Non-pigmented ciliary epithelial cell (primary cell): ENCODE data around the gene ACTL9.

Source experiments
- DNase-seq: peaks from one replicate; pipeline ENCODE4 v3.0.0-alpha.2; 2010; ENCODE audit warnings: low read depth

The ACTL9 gene

GRCh38 chr19:8684001-8684902 is 14.3 kb downstream of the ACTL9 start:
- DNase-seq = no peak

DNA sequence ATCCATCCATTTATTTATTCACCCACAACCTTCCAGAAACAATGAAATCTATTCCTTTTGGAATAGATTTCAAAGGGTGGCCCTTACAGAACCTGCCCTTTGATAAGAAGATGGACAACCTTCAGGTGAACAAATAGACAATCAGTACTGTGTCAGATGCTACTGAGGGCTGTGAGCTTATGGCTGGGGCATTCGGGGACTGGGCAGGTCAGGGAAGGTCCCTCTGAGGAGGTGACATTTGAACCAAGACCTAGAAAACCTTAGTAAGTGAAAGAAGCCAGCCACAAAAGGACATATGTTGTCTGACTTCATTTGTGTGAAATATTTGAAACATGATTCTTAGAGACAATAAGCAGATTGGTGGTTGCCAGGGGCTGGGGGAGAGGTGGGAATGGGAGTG is 15.7 kb downstream of the ACTL9 start:
- DNase-seq = no peak

- DNase-seq = no peak
These were observed 16.1 kb downstream of the ACTL9 start for GRCh38 chr19:8682472-8682871.

DNA sequence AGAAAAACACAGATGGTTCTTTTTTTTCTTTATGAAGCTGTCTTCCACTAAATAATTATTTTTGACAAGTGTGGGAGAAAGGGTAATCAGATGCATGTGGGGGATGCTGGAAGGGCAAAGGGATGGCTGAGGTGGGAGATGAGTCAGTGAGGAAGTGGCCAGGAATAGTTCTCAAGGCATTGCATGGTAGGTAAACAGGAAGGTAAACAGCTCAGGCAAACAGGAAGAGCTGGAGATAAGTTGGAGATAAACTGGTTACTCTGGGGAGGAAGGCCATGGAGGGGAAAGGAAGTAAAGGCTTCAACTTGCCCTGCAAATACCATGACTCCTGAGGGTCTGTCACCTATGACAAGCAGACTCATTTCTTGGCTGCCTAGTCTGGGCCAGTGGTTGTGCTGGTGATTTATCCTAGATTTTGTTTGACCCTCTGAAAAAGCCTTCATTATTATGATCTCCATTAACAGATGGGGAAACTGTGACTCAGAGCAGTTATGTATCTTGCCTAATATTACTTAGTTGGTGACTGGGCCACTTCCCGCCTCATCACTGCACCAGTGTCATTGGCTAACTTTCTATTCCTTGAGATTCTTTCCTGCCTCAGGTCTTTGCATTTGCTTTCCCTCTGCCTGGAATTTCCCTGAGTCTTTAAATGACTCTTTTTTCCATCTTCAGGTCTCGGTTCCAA is 17.1 kb downstream of the ACTL9 start:
- DNase-seq = no peak

DNA sequence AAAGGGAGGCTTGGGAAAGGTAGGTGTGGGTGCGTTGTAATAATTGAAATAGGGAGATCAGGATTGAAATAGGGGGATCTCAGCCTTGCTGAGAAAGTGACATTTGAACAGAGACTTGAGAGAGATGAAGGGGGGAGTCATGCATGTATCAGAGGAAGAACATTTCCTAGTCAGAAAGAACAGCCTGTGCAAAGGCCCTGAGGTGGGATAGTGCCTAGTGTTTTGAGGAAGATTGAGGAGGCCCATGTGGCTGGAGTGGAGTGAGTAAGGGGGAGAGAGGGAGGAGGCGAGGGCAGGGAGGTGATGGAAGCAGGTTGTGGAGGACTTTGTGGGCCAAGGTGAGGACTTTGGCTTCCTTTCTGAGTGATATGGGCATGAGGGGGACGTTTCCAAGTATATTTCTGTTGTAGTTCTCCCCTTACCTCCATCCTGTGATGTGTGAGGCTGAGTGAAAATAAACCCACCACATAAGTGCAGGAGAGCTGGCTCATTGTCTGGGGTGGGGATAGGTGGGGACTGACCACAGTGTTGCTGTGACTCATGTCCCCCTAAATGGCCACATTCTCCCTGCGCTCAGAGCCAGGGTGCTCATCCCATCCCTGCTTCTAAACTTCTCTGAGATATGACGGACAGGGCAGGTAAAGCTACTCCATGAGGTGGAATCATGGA is 17.8 kb downstream of the ACTL9 start:
- DNase-seq = no peak

DNA sequence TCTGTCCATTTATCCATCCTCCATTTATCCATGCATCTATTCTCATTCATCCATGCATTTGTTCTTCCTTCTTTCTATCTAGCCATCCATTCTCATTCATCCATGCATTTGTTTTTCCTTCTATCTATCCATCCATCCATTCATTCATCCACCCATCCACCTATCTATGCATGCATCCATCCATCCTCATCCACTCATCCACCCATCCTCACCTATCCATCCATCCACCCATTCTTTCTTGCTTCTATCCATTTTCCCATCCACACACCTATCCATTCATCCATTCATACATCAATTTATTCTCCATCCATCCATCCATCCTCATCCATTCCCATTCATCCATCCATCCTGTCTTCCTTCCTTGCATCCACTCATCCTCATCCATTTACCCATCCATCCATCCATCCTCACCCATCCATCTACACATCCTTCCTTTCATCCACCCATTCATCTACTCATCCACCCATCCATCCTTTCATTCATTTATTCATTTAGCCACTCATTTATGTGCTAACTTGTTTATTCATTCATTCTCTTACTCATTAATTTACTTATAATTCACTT is 20.3 kb downstream of the ACTL9 start:
- no peak for DNase-seq

DNA sequence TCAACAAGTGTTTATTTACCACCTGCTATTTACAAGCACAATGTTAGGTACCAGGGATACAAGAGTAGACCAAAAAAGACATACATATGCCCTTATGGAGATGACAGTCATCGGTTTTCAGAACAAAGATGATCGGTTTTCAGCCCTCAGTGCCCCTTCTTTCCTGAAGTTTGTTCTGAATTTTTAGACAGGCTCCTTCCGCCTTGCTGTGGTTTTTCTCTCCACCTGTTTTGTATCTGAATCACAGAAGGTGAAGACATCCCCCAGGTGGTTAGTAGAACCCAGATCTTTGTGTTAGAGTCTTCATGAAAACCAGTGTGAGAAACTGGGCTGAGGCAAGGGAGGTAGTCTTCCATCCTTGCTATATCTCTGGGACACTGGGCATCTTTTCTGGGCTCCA is 23.5 kb downstream of the ACTL9 start:
- DNase-seq = no peak

- DNase-seq = no peak
These were observed 25.2 kb downstream of the ACTL9 start for GRCh38 chr19:8673276-8673891.

DNA sequence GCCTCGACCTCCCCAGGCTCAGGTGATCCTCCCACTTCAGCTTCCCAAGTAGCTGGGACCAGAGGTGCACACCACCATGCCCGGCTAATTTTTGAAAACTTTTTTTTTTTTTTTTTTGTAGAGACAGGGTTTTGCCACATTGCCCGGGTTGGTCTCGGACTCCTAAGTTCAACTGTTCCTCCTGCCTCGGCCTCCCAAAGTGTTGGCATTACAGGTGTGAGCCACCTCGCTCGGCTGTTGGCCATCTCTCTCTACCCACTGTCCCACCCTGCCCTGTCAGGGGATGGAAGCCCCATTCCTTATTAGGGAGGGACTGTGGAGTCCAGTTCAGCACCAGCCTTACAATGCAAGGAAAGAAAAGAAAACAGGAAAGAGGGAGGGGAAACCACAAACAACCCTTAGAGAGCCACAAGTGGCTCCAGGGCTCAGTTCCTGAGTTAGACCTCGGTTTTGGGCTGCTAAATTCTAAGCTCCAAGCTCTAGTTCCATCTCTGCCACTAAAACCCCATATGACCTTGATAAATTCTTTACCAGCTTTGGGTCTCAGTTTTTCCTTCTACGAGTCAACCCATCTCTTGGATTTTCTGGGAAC is 31.7 kb downstream of the ACTL9 start:
- DNase-seq = no peak

GRCh38 chr19:8665468-8666213 is 33.0 kb downstream of the ACTL9 start:
- DNase-seq = no peak

- DNase-seq = no peak
These were observed 33.9 kb downstream of the ACTL9 start for GRCh38 chr19:8664671-8665057.

DNA sequence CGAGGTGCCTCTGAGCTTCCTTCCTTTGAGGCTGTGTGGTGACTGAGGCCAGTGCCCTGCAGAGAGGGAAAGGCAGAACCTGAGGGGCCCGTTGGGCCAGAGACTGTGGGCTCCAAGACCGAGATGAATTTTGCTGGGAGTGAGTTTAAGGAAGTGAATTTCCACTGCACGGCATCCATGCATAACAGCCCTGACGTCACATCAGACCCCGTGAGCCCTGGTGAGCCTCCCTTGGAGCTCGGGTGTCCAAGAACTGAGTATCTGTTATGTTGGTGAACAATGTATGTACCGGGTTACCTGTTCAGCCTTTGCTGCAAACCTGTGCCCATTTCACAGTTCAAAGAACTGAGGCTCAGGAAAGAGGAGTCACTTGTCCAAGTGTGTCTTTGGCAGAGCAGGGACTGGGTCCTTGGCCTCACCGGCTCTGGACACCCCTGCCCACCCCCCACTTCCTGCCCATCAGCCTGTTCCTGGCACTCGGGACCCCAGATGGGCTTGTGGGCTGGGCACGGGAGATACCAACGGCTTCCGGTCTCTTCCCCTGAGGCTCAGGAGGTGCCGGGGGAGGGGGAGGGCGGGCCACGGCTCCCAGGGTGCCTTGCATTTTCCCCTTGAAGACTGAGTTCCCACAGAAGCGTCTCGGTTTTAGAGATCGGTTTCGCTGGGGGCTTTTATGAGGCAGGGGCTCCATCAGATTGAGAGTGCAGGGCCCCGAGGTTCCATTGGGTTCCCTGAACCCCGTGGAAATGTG is 34.5 kb downstream of the ACTL9 start:
- DNase-seq = no peak

GRCh38 chr19:8662263-8662662 is 36.3 kb downstream of the ACTL9 start:
- DNase-seq = no peak

- DNase-seq = no peak
These were observed 38.7 kb downstream of the ACTL9 start for GRCh38 chr19:8659905-8660304.

DNA sequence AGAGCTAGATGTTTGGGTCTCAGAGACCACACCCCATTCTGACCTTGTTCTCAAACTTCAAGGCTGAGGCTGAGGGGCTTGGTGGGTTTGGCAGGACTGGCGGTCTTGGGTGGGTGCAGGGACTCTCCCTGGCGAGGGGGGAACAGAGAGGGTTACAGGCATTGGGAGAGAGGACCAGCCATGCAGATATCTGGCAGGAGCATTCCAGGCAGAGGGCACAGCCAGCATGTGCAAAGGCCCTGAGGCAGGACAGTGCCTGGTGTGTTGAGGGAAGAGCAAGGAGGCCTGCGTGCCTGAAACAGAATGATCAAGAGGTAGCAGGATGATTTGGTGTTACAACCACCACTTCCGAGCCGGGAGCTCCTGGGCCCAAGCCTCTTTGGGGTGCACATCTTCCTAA is 40.7 kb downstream of the ACTL9 start:
- DNase-seq = no peak

GRCh38 chr19:8655340-8655709 is 43.3 kb downstream of the ACTL9 start:
- no peak for DNase-seq

GRCh38 chr19:8654591-8655339 is 43.8 kb downstream of the ACTL9 start:
- no peak for DNase-seq

DNA sequence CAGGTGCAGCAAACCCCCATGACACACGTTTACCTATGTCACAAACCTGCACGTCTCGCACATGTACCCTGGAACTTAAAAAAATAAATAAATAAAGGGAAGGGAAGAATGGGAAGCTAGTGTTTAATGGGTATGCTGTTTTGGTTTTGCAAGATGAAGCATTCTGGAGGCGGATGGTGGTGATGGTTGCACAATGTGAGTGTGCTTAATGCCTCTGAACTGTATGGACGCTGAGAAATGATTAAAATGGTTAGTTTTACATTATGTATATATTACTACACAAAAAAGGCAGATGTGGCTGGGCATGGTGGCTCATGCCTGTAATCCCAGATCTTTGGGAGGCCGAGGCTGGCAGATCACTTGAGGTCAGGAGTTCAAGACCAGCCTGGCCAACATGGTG is 50.4 kb downstream of the ACTL9 start:
- DNase-seq = no peak
